Measurements from ENCODE around the gene PPP2R5D.

DNA sequence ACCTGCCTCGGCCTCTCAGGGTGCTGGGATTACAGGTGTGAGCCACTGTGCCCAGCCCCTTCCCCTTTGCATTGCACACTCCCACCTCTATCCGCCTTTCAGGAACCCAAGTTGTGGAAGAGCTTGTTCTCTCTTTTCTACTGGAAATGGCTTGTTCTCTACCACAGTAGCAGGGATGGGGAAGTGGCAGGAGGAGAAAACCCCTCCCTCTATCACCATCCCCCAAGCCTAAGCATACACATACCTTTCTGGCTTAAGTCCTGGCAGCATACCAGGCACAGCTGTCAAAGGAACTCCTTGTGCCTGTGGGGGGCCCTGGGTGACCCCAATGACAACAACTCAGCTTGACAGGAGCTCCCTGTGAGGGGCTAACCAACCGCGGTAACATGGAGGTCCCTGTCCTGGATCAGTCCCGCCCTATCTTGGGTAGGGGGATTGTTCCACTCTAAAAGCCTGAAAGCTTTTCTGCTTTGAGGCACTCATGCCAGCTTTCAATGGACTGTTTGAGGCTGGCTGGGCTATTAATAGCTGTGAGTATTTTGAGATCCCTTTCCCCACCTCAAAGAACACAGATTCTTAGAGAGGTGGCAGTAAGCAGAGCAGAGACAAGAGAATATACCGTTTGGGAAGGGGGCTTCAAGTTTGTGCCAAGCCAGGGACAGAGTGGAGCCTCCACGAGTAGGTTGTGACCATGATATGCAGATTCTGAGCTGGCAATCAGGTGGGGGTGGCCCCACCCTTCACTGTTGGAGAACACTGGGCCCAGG lies 32.0 kb downstream of the PPP2R5D start:
- TF ChIP-seq, protein P1, sequence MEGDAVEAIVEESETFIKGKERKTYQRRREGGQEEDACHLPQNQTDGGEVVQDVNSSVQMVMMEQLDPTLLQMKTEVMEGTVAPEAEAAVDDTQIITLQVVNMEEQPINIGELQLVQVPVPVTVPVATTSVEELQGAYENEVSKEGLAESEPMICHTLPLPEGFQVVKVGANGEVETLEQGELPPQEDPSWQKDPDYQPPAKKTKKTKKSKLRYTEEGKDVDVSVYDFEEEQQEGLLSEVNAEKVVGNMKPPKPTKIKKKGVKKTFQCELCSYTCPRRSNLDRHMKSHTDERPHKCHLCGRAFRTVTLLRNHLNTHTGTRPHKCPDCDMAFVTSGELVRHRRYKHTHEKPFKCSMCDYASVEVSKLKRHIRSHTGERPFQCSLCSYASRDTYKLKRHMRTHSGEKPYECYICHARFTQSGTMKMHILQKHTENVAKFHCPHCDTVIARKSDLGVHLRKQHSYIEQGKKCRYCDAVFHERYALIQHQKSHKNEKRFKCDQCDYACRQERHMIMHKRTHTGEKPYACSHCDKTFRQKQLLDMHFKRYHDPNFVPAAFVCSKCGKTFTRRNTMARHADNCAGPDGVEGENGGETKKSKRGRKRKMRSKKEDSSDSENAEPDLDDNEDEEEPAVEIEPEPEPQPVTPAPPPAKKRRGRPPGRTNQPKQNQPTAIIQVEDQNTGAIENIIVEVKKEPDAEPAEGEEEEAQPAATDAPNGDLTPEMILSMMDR (IDR thresholded peaks at IDR 0.05; ENCODE audit: control extremely low read depth in 1 of 3, insufficient read depth in 1 of 3, low read depth in 1 of 3, low read length in 3 of 3), result no peak
- no peak for TF ChIP-seq POLR2A (IDR thresholded peaks at IDR 0.05; ENCODE audit: control extremely low read depth in 1 of 2, low read depth in 2 of 2, low read length in 2 of 2)

All from H1 (cell line).